ENCODE measurements around the gene RPL13.

The RPL13 gene

GRCh38 chr16:89600427-89600826, 39.9 kb downstream of the RPL13 start:
- no peak for DNase-seq

DNA sequence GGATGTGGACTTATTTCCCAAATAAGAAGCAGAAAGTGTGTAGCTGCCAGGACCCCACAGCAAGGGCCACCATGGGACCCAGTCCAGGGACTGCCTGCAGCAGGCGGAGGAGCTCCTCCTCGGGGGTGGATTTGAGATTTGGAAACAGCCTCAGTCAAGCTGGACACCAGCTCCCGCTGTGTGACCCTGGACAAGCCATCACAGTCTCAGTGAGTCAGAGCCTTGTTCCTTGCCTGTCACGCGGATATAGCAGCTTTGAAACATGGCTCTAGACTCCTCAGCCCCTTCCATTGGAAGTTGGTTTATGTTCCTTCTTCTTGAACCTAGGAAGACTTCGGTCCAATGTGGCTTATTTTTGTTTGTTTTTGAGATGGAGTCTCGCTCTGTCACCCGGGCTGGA, 40.5 kb downstream of the RPL13 start:
- DNase-seq, result no peak

DNA sequence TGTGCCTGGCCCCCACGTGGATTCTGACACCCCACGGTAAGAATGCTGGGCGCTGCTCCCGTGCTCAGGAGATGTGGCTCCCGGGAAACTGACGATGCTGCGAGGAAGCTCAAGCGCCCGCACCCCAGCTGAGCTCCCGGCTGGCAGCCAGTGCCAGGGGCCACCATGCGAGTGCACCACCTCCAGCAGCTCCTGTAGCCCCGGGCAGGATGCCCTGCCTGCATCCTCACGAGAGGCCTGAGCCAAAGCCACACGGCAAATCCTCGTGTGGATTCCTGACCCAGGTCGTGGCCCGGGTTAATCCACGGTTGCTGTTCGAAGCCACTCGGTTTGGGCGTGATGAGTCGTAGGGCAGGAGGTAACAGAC, 41.4 kb downstream of the RPL13 start:
- no peak for DNase-seq

DNA sequence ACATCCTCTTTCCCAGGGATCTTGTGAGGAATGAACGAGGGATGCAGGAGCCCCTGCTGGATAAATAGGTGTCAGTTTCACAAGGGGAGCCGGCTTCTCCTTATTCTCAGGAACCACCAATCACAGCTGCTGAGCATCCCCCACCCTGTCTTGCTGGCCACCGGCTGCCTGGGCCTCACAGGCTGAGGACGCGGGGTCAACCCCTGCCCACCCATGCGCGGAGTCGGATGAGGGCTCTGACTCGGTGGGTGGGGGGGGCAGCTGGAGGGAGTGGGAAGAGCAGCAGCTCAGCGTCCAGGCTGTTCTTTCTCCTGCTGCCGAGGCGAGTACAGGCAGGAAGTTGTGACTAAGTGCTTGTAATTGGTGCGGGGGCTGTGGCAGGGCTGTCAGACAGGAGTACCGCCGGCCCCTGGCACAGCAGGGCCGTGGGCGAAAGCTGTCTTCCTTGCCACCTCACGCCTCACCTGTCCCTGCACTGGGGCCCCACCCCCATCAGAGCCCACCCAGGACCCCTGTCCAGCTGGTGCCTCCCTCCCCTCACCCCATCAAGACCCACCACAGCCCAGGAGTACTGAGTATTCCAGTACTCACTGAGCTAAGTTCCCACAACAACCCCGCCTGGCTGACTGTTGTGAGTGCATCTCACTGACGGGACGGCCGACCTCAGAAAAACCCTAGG, 41.9 kb downstream of the RPL13 start:
- peak; percentile 65 for DNase-seq

DNA sequence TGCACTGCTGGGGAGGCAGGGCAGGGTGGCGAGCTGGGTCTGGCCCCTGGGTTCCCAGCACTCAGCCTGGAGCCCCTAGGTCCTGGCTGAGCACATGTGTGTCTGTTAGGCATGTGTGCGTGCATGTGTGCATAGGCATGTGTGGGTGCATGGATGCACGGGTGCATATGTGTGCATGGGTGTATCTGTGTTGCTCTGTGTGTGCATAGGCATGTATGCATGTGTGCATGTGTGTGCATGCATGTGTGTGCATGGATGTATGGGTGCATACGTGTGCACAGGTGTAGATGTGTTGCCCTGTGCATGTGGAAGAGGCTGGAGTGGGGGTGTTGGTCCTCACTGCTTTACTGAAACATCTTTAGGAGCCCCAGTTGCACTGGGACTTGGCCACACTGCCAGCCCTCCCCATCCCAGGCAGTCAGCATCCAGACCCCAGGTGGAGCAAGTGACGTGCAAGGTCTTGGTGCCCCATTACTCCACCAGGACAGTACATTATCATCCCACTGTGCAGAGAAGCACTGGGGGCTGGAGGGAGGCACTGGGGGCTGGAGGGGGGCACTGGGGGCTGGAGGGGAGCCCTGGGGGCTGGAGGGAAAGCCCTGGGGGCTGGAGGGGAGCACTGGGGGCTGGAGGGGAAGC, 42.6 kb downstream of the RPL13 start:
- no peak for DNase-seq

GRCh38 chr16:89604764-89605163, 44.3 kb downstream of the RPL13 start:
- no peak for DNase-seq

DNA sequence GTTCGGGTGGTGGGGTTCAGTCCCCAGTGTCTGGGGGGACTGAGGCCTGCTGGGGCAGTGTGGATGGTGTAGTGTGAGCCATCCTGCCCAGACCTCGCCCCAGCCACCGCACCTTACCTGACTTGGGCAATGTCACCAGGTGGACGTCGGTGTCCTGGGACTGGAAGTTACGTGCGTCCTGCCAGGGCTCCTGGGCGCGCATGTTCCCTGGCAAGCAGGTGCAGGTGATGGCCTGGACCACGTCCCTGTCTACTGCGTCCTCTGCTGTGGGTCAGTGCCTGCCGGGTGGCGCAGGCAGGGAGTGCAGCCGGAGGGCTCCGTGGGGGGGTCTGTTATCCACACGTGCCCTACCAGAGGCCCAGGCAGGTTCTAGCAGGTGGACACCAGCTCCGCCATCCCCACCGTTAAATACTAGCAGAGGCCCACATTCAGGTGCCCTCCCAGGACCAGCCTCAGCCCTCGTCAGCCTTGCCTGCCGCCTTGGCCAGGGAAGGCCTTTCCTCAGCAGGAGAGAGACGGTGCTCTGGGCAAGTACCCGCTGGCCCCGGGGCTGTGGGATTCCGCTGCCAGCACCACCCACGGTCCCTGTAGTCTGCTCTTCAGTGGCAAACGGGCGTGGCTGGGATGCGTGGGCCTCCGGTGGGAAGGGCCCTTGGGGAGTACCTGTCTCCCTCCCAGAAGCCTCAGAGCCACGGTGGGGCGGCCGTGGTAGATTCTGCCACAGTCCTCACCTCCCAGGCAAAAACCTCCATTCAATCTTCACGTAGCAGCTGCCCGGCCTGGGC, 44.9 kb downstream of the RPL13 start:
- no peak for DNase-seq

DNA sequence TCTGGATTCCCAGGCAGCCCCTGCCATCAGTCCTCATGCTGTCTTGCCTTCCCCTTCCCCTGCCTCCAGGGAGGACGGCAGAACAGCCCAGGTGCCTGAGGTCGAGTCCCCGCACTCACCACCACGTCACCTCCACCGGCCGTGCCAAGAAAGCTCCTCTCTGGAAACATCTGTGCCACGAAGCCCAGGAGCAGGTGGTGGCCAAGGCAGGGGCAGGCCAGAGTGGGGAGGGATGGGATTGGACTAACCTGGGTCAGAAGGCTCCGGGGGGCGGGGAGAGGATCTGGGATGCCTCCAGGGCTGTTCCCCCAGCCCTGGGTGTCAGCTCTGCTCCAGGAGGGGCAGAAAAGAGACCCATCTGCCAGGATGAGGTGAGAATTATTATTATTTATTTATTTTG, 45.5 kb downstream of the RPL13 start:
- DNase-seq, result no peak

- DNase-seq, result no peak
Observed at GRCh38 chr16:89607453-89607852, 47.0 kb downstream of the RPL13 start.

- DNase-seq, result no peak
Observed at GRCh38 chr16:89607937-89608740, 47.7 kb downstream of the RPL13 start.

- no peak for DNase-seq
Observed at GRCh38 chr16:89610108-89610453, 49.6 kb downstream of the RPL13 start.

DNA sequence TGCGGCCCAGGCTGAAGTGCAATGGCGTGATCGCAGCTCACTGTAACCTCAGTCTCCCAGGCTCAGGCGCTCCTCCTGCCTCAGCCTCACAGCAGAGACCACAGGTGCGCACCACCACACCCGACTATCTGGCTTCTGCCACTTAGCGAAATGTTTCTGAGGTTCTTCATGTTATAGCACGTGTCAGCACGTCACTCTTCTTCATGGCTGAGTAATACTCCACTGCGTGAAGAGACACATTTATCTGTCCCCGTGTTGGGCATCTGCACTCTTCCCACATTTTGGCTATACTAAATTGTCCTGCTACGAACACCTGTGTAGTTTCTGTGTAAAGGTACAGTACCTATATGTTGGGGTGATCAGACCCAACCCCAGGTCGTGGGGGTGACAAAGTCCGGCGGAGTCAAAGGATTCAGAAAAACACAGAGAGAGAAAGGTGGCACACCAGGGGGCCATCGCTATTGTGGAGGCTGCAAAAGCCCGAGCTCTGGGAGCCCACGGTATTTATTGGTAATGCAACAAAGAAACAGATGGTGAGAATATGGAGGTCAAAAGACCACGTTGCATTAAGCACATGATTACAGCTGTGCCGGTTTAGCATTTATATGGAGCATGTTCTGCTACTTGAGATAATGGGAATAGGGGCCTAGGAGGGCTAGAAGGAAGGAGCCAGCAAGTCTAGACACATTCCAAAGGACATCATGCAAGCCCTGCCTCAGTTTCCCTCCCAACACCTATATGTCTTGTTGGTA, 52.1 kb downstream of the RPL13 start:
- no peak for DNase-seq

- DNase-seq, result no peak
Observed at GRCh38 chr16:89613231-89613953, 52.9 kb downstream of the RPL13 start, which contains the start of gene DPEP1. TSS of gene DPEP1 (plus strand) at chr16:89613642. CDS start at chr16:89630411, 16,769 bp downstream.

GRCh38 chr16:89613954-89614459, 53.5 kb downstream of the RPL13 start:
- no peak for DNase-seq
